Right atrium auricular region (tissue), 2 donors: ENCODE results near the gene ELMO1. TPM values are rescaled to one million over a fixed set of nuclear protein-coding genes. Genes with fewer than 3 reads are reported as not detected.

Experiments
- DNase-seq: peaks from one replicate; pipeline ENCODE4 v3.0.0-alpha.2; 2019; ENCODE audit warnings: low spot score
- H3K27ac ChIP-seq, 2 donors: fragments of 200-600 bp; sonication (generic); 1 replicate in 1 of 2; 2 replicates in 1 of 2; pipeline ENCODE4 v1.5.1; 2016 to 2019
- H3K27me3 ChIP-seq, 2 donors: fragments of 200-600 bp; sonication (generic); one replicate each; pipeline versions ENCODE4 v1.5.1 to v1.6.0; 2017 to 2019
- H3K36me3 ChIP-seq: fragments of 200-600 bp; sonication (generic); one replicate; pipeline ENCODE4 v1.5.1; 2016
- H3K4me1 ChIP-seq, 2 donors: fragments of 200-600 bp; sonication (generic); one replicate each; pipeline versions ENCODE4 v1.5.1 to v1.6.0; 2017 to 2019
- H3K4me3 ChIP-seq, 2 donors: fragments of 200-600 bp; sonication (generic); 1 replicate in 1 of 2; 2 replicates in 1 of 2; pipeline ENCODE4 v1.5.1; 2017 to 2019; ENCODE audit warnings: mild to moderate bottlenecking in 1 of 2, moderate library complexity in 1 of 2
- H3K9me3 ChIP-seq, 2 donors: fragments of 200-600 bp; sonication (generic); one replicate each; pipeline ENCODE4 v1.5.1; 2019
- total RNA-seq, 2 donors: library from RNA; depleted of rRNA; stranded (reverse); fragments of >200 nt; gene quantifications; one replicate each; pipeline ENCODE4 v1.1.0, GENCODE V29; 2016
- TF ChIP-seq, protein P1 (sequence below), 2 donors: fragments of 200-600 bp; sonication (generic); IDR thresholded peaks; one replicate each; pipeline ENCODE4 v1.5.1; 2019; ENCODE audit warnings: antibody characterized with exemption in 2 of 2

Gene ELMO1
- total RNA-seq, 2 donors from 2014 or later: 24.4 to 45.1 TPM

DNA sequence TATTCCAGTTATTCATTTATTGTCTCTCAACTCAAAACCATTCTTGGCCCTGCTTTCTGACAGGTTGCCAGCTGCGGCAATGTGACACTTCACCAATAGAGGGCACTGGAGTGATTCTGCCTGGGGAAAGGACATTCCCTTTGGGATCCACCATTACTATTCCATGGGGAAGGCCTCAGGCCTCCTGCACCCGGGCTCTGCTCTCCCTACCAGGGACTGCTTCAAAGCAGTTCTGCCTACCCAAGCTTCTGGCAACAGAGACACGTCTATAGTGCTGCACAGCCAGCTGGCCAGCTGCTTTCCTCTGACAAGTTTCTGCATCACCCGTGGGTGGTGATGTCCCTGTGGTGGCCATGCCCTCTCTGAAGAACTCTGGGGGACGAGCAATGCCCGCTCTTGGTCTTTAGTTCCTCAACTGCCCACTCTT lies 163.8 kb downstream of the ELMO1 start:
- Histone ChIP-seq H3K36me3 (no peaks in the 10 kb centered on the region), H3K27me3 (no peaks in the 10 kb centered on the region), H3K4me3 (no peak overlapping the region), H3K27ac (peak overlapping the region in 1 of 2 donors; percentile 11), H3K9me3 (no peaks in the 10 kb centered on the region), H3K4me1 (peaks cover 0 to 66% of the 10 kb centered on the region in 2 donors)
- TF ChIP-seq, protein P1, sequence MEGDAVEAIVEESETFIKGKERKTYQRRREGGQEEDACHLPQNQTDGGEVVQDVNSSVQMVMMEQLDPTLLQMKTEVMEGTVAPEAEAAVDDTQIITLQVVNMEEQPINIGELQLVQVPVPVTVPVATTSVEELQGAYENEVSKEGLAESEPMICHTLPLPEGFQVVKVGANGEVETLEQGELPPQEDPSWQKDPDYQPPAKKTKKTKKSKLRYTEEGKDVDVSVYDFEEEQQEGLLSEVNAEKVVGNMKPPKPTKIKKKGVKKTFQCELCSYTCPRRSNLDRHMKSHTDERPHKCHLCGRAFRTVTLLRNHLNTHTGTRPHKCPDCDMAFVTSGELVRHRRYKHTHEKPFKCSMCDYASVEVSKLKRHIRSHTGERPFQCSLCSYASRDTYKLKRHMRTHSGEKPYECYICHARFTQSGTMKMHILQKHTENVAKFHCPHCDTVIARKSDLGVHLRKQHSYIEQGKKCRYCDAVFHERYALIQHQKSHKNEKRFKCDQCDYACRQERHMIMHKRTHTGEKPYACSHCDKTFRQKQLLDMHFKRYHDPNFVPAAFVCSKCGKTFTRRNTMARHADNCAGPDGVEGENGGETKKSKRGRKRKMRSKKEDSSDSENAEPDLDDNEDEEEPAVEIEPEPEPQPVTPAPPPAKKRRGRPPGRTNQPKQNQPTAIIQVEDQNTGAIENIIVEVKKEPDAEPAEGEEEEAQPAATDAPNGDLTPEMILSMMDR (IDR thresholded peaks at IDR 0.05): peak; percentile 71 to 77
- DNase-seq: peak; percentile 82

DNA sequence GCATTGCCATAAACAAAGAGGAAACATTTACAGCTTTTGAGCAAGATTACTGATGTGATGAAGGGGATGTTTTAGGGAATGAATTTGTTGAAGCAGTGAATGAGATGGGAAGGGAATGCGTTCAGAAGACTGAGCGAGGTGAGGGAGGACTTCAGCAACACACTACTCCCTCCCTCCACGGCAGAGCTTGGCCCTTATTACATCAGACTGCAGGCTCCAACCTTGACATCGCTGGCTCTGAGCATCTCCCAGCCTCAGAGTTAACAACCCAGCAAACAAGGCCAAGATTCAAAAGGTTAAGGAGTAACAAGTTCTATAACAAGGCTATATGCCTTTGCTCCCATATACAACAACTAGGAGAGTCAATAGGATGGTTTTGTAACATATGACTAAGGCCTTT lies 164.4 kb downstream of the ELMO1 start:
- Histone ChIP-seq H3K4me1 (peaks cover 0 to 60% of the 10 kb centered on the region in 2 donors), H3K9me3 (no peaks in the 10 kb centered on the region), H3K4me3 (no peak overlapping the region), H3K27ac (peak overlapping the region; percentile 14 to 45), H3K36me3 (no peaks in the 10 kb centered on the region), H3K27me3 (no peaks in the 10 kb centered on the region)
- DNase-seq: no peak
- TF ChIP-seq, protein P1 (IDR thresholded peaks at IDR 0.05): no peak

DNA sequence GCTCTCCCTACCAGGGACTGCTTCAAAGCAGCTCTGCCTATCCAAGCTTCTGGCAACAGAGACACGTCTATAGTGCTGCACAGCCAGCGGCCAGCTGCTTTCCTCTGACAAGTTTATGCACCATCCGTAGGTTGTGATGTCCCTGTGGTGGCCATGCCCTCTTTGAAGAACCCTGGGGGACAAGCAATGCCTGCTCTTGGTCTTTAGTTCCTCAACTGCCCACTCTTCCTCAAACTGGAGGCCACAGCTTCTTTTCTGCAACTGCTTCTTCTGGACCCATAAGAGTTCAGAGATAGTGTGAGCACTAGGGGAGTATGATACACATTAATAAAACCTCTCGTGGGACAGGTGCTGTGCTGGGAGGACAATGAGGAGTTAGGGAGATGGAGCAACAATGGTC lies 164.9 kb downstream of the ELMO1 start:
- Histone ChIP-seq H3K4me1 (peaks cover 0 to 57% of the 10 kb centered on the region in 2 donors), H3K9me3 (no peaks in the 10 kb centered on the region), H3K27ac (peak overlapping the region; percentile 14 to 45), H3K4me3 (no peak overlapping the region), H3K36me3 (no peaks in the 10 kb centered on the region), H3K27me3 (no peaks in the 10 kb centered on the region)
- no peak for DNase-seq
- TF ChIP-seq, protein P1 (IDR thresholded peaks at IDR 0.05): no peak

DNA sequence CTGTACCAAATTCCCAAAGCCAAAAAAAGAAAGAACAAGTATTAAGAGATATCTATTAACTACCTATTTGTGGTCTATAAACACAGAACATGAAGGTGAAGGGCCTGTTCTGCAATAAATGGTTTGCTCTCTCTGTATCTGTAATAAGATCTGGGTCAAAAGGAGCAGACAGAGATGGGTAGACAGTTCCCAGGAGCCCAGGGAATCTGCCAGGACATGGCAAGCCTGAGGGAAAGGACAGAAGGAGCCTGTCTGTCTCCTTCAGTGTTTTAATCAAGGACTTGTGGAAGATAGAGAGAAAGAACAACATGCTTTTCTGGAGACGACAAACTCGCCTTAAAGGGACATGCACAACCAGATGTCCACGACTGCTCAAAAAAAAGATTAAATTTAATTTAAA lies 165.7 kb downstream of the ELMO1 start:
- H3K4me1 ChIP-seq: peaks cover 0 to 57% of the 10 kb centered on the region in 2 donors
- TF ChIP-seq, protein P1 (IDR thresholded peaks at IDR 0.05): no peak
- DNase-seq: no peak
- no peaks in the 10 kb centered on the region for H3K36me3 ChIP-seq
- no peak overlapping the region for H3K4me3 ChIP-seq
- peak overlapping the region in 1 of 2 donors; percentile 5 for H3K27ac ChIP-seq
- H3K9me3 ChIP-seq: no peaks in the 10 kb centered on the region
- no peaks in the 10 kb centered on the region for H3K27me3 ChIP-seq

DNA sequence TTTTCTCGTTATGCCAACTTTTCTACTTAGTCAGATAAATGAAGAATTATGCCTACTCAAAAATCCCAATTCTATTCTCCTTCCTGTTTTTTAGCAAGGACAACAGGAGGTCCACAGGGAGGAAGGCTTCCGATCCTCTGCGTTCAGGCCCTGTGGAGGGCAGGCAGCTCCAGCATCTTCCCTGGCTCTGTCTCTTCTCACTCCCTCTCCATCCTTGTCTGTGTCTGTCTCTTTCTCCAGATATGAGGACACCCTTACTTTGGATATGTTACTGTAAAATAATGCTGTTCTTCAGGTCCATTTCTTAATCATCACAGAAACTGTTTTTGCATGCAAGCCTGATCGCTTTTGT lies 166.6 kb downstream of the ELMO1 start:
- Histone ChIP-seq H3K27me3 (no peaks in the 10 kb centered on the region), H3K4me3 (no peak overlapping the region), H3K27ac (peak overlapping the region in 1 of 2 donors; percentile 16), H3K4me1 (peaks cover 0 to 64% of the 10 kb centered on the region in 2 donors), H3K36me3 (no peaks in the 10 kb centered on the region), H3K9me3 (no peaks in the 10 kb centered on the region)
- no peak for DNase-seq
- TF ChIP-seq, protein P1 (IDR thresholded peaks at IDR 0.05): no peak
